ENCODE results near the gene GALNT9. TPM values are rescaled to one million over a fixed set of nuclear protein-coding genes. Genes with fewer than 3 reads are reported as not detected.
"Not testable (repeated sequence)": the region's sequence is repeated elsewhere in the genome, so short reads cannot be mapped to it uniquely, and the experiment has no call there.

GALNT9 gene
- total RNA-seq, 1 donor from 2014 or later: not detected

DNA sequence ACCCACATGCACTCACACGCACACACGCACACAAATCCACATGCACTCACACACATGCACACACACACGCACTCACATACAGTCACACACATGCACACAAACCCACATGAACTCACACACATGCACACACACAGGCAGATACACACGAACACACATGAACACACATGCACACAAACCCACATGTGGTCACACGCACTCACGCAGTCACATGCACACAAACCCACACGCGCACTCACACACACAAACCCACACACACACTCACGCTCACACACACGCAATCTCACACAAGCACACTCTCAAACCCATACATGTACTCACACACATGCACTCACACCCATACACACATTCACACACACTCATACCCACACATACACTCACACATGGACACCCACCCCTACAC, 61.5 kb downstream of the GALNT9 start:
- no peak for DNase-seq (ENCODE audit: low spot score)
- no peak for ATAC-seq

DNA sequence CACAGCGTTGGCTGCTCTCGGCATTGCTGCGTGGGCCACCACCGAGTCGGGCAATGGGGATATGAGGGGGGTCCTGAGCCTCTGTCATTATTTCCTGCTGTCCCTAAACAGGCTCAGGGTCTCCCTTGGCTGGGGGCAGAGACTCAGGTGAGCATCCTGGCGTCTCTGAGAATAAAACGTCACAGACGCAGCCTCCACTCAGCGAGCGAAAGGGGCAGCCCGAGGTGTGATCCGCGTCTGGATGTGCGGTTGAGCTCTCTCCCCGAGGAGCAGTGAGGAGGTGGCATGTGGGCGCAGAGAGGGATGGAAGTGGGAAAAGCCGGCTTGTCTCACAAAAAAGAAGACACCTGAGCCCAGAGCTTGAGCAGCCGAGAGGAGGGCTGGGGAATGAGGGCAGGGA, 62.6 kb downstream of the GALNT9 start:
- no peak for ATAC-seq
- no peak for DNase-seq (ENCODE audit: low spot score)

DNA sequence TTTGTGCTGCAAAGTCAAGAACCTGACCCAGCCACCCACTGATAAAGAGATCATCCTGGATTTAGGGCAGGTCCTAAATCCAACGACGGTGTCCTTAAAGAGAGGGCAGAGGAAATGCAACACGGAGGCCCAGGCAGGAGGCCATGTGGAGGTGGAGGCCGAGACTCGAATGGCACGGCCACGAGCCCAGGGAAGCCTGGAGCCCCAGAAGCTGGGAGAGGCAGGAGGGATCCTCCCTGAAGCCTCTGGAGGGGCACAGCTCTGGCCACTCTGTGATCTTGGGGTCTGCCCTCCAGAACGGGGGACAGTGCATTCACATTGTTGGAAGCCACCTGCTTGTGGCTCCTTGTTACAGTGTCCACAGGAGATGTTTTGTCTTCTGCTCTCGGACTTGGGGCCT, 63.0 kb downstream of the GALNT9 start:
- ATAC-seq (no peak), DNase-seq (ENCODE audit: low spot score) (no peak)

DNA sequence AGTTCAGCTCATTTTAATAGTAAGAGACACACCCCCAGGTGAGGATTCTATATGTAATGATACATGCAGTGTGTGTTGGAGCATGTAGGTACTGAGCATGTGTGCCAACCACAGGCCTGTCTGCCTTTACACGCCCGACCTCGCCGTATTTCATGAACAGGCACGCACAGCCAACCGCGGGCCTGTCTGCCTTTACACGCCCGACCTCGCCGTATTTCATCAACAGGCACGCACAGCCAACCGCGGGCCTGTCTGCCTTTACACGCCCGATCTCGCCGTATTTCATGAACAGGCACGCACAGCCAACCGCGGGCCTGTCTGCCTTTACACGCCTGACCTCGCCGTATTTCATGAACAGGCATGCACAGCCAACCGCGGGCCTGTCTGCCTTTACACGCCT, 63.6 kb downstream of the GALNT9 start:
- not testable (repeated sequence) for ATAC-seq; DNase-seq (ENCODE audit: low spot score)

DNA sequence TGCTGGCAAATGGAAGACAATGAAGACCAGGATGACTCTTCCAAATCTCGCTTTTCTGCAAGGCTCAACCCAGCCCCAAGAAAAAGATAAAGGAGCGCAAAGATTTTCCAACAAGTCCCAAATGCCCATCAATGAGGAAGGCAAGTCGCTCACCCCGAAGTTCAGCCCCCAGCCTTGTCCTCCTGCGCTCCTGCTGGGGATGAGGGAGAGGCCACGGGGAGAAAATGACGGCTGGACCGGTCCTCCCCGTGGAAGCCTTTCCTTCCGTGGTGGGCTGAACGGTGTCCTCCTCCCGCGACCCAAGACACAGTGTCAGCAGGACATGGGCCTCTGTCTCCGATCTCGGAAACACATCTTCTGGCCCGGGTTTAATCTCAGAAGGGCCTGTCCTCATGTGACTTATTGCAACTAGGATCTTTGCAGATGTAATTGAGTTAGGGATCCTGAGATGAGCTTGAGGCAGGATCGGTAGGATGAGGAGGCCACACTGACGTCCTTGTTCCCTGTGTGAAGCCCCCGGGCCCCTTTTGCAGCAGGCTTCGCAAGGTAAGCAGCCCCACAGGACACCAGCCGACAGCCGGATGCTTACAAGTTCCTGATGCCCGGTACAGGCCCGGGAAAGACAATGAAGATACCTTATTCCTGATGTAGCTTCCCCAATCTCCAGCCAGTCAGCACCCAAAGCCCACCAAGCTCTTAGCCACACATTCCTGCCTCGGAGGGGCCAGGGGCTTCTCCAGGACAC, 64.2 kb downstream of the GALNT9 start:
- DNase-seq (ENCODE audit: low spot score) (no peak), ATAC-seq (no peak)

DNA sequence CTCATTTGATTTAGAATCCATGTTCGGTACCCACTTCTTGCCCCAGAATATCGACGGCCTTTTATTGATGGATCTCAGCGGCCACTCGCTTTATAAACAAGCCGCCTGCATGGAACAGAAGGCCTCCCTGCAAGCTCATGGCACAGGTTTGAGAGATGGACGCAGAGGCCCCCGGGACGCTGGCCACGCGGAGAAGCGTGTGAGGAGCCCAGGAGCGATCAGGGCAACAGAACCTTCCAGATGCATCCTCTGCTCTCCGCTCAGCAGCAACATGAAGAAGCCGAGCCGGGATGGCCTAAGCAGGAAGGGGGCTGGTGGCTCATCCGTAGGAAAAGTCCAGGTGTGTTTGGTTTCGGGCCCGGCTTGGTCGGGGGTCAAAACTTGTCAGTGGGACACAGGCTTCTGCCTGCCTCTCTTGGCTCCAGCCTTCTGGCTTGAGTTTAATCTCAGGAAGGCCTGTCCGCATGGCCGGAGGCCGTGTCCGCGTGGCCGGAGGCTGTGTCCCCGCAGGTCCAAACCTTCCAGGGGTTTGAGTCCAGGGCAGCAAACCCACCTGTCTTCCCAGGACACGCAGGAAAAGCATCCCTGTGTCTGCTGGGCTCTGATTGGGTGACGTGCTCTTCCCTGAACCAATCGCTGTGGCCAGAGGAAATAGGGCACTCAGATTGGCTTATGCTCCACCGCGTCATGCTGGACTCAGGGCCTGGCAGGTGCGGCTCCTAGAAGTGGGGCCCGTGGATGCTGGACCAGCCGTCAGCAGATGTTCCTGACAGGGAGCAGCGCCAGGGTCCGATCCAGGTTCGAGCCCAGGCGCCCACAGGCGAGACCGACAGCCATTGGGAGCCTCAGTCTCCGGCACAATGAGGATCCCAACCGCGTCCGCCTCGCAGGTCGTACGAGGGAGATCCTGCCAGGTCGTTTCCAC, 65.0 kb downstream of the GALNT9 start:
- DNase-seq (ENCODE audit: low spot score): no peak
- no peak for ATAC-seq

DNA sequence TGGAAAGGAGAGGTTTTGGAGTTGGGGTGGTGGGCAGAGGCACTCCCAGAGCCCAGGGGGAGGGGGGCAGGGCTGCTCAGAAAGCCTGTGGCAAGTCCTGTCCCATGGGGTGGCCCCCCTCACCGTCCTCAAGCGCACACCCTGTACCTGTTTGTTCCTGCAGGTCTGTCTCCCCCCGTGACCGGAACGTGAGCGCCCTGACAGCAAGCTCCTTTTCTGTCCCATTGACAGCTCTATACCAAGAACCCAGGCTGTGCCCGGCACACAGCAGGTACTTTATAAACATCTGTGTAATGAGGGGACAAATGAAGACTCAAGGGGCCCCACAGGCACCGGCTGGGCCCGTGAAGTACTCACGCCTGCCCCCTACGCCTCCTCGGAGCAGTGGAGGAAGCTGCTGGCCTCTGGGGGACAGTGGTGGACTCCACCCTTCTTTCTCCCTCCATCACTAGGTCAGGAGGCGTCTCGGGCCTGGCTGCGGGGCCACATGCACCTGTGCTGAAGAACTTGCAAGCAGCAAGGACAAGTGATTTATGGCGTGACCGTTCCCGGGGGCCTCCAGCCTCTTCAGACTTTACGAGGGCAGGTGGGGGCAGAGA, 65.8 kb downstream of the GALNT9 start:
- DNase-seq (ENCODE audit: low spot score): no peak
- no peak for ATAC-seq

DNA sequence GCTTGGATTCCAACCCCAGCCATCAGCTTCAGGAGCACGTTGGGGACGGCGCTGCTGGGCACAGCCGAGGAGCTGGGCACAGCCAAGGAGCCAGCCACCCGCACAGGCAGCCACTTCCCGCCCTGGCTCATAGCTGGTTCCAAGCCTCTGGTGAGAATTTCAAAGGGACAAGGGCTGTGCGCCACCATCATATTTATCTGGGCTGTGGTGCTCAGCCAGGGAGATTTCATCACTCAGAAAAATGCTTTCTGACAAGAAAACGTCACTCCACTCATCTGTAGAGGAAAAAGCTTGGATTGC, 66.4 kb downstream of the GALNT9 start:
- DNase-seq (ENCODE audit: low spot score) (no peak), ATAC-seq (no peak)

DNA sequence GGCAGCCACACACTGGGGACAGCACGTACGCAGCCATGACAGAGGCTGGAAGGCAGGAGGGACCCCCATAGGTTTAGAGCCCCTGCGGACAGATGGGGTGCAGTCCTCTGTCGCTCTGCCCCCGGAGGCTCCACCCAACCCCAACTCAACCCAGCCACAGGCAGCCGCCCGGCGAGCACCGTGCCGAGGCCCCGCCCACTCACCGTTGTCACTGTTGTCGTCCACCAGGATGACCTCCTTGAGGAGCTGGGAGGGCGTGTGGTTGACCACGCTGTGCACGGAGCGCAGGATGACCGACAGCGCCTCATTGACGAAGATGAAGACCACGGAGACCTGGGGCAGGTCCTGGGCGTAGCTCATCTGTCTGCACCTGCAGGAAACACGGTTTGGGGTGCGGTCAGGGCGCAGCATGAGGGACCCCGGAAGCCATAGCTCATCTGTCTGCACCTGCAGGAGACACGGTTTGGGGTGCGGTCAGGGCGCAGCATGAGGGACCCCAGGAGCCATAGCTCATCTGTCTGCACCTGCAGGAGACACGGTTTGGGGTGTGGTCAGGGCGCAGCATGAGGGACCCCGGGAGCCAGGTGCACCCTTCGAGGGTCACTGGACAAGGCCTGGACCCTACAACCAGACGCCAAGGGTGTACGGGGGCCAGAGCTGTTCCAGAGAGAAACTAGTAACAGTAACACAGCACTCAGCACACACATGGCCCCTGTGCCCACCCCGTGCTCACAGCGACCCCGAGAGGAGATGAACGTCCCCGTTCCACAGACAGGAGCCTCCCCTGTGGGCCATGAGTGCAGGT, 66.9 kb downstream of the GALNT9 start:
- ATAC-seq (no peak), DNase-seq (ENCODE audit: low spot score) (no peak)

DNA sequence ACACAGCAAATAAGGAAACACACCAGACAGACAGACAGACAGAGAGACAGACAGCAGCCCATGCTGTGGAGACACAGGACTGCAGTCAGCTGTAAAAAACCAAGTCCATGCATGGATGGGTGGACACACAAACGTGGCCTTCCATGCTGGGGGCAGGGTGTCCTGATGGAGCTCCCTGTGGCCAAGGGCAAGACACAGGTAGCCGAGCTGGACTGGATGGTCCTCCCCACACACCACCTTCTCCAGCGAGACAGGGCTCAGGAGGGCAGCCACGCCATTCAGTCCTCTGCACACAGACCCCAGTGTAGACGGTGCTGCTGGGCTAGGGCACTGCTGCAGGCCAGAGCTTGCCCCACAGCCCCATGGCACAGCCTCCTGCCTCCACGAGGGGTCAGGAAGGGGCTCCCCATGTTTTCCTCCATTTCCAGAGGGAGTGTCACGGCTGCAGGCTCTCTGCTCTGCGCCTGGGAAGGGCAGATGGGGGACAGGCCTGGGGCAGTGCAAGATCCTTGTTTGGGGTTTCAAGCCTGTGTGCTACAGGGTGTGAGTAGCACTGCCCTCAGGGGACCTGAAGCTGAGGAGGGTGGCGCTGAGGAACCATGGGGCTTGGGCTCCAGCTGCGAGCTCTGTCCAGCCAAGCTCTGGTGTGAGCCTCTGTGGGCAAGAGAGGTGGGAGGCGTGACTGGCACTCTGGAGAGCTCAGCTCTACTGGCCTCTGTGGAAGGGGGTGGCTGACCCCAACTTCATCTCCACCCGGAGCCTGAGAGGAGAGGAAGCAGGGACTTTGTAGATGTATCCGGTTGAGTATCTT, 67.9 kb downstream of the GALNT9 start:
- DNase-seq (ENCODE audit: low spot score) (no peak), ATAC-seq (no peak)

DNA sequence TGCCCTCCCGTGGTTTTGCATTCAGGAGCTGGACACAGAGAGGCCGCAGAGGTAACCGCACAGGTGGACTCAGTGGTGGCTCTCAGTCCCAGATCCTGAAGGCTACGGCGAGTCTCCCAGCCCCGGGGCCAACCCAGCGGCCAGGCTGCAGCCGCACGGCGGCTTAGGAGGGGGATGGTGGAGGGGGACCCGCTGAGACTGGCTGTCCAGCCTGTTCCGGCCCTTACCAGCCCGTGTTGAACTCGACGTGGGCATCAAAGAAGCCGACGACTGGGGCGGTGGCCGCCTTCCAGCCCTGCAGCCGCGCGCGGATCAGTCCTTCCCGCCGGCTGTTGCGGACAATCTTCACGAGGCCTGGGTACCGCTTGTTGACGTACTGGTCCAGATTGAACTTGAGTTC, 68.7 kb downstream of the GALNT9 start:
- DNase-seq (ENCODE audit: low spot score): no peak
- ATAC-seq: no peak

DNA sequence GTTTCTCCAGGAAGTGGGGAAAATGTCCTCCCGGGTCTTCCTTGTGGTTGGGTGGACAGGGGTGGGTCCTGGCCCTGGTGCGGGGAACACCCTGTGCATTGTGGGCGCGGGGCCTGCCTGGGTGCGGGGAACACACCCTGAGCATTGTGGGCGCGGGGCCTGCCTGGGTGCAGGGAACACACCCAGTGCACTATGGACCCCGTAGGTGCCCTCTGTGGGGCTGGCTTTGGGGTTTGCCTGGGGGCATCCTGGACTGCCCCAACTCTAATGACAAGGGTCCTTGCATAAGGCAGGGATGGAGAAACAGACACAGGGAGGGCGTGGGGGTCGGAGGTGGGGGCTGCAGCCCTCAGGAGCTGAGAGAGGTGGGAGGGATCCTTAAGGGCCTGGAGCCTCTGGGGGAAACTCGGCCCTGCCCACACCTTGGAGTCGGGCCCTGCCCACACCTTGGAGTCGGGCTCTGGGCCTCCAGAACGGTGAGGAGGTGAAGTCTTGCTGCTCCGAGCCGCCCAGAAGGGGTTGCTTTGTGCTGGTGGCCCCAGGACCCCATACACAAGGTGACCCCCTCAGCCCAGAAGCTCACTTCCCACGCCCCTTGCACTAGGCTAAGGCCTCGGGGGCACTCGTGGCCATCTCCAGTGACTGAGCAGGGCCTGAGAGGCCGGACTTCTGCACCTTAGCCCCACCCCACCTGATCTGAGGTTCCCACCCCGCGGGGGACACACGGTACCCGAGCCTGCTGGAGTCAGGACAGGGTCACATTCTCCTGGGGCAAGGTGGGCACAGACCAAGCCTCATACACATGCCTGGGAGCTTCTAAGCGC, 69.3 kb downstream of the GALNT9 start:
- DNase-seq (ENCODE audit: low spot score): no peak

DNA sequence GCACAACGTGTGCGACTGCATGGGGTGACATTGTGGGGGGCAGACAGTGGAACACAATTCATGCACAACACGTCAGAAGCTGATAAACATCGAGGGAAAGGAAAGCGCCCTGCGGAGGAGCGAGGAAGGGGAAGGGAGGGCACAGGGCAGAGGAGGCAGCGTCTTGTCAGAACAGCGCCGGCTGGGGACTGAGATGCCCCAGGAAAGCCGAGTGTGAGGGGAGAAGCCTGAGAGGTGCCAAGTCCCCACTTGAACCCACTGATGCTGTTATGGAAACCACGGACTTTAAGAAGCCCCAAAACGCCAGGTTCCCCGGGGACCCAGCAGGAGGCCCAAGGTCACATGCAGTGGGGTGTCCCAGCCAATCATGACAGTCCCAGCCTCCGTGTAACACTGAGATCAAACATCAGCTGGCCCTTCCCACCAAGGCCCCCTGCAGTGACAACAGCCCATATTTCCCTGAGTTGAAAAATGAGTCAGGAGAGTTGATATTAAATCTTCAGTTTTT, 70.0 kb downstream of the GALNT9 start:
- no peak for ATAC-seq
- DNase-seq (ENCODE audit: low spot score): no peak

More for the DNA sequence above, 69.3 kb downstream of the GALNT9 start:
- no peak for ATAC-seq

DNA sequence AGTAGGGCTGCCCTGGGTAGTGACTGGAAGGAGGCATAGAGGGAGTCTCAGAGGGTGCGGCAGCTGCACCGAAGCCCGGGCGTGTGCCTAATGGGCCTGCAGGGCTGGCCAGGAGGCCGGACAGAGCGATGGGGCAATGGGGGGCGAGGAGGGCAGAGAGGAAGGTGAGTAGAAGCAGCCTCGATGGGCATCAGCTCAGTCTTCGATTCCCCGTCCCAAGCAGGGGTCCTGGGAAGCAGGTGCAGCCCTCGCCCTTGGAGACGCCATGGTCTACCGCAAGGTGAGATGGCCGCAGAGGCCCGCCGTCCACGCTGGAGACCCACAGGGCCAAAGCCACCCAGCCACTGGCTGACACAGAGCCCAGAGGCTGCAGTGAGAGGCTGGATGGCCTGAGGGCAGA, 70.8 kb downstream of the GALNT9 start:
- ATAC-seq: no peak
- no peak for DNase-seq (ENCODE audit: low spot score)

DNA sequence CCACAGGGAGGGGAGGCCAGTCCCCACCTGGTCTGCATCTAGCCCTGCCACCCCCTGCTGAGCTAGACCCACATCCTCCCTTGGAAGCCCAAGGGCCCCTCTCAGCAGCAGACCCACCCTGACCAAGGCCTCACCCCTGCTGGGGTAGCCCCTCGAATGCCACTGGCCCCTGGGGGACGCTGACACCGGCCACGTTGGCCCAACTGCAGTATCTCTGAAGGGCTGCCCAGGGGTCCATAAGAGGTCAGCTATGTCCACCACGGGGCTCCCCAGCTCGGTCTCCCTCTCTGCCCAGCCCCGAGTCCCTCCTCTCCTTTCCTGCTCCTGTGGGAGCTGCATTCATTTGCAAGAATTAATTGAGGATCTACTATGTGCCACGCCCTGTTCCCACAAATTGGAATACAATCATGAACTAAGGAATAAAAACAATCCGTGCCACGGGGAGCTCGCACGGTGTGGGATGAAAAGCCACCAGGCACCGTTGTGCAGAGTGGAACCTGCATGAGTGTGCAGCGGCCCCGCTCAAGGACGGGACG, 71.4 kb downstream of the GALNT9 start:
- no peak for ATAC-seq
- DNase-seq (ENCODE audit: low spot score): no peak

DNA sequence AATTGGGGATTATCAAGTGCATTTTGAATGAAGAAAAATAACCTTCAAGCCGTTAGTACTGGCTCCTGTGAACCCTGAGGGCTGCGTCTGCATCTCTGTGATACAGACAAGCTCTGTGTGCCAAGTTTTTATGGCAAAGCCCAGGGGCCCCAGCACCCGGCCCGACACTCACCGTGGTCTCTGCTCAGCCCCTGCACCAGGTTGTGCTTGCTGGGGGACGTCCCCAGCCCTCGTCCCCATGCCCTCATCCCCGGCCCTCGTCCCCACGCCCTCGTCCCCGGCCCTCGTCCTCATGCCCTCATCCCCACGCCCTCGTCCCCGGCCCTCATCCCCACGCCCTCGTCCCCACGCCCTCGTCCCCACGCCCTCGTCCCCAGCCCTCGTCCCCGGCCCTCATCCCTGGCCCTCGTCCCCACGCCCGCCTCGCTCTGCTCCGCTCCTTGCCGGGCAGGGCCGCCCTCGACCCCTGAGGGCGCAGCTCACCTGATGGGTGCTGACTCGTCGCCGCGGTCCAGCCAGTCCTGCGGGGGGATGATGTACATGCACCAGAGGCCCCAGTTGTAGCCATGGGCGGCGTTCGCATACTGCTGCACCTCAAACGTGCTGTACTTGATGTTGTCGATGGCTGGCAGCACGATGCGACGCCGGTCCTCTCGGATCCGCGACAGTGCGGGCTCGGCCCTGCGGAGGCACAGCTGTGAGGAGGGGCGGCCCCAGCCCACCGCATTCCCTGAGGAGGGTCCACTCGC, 72.0 kb downstream of the GALNT9 start:
- ATAC-seq: no peak

DNA sequence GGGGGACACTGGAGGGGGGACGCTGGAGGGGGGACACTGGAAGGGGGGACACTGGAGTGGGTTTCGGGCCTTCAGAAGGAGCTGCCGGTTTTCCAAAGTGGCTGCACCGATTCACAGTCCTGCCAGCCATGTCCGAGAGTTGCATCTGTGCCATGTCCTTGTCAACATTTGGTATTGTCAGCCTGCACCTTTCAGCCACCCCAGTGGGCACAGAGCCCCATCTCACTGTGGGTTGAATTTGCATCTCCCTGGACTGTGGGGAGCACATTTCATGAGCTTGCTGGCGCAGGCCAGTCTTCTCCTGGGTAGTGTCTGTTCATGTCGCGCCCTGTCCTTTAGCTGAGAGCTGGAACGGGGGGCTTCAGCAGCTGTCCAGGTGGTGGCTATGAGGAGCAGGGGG, 72.7 kb downstream of the GALNT9 start:
- no peak for DNase-seq (ENCODE audit: low spot score)

More for the DNA sequence above, 72.0 kb downstream of the GALNT9 start:
- DNase-seq (ENCODE audit: low spot score): no peak

DNA sequence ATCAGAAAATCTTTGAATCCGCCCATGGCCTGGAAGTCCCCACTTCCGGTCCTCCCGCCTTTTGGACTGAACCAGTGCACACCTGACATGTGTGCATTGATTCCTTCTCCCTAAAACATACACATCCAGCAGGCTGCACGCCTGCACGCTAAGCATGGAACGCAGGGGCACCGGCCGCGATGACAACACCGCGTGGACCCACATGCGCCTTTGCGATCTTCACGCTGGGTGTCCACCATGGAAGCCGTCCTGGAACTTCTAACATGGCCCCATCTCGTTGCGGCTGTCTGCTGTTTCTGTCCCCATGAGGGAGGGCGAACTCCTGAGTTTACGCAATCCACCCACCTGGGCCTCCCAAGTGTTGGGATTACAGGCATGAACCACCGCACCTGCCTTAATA, 73.7 kb downstream of the GALNT9 start:
- no peak for ATAC-seq
- no peak for DNase-seq (ENCODE audit: low spot score)

More for the DNA sequence above, 72.7 kb downstream of the GALNT9 start:
- ATAC-seq: no peak

All from left lobe of liver (tissue), 2 donors.